LNCaP clone FGC (cell line): ENCODE results near the gene DOC2A.

Experiments
- DNase-seq: peaks from one replicate; pipeline ENCODE4 v3.0.0-alpha.2; 2011; ENCODE audit warnings: low read depth
- H3K4me3 ChIP-seq: 2 replicates; pipeline ENCODE4 v1.5.1; 2011; ENCODE audit warnings: mild to moderate bottlenecking, low read depth, low read length, control low read depth
- TF ChIP-seq, protein P1 (sequence below): IDR thresholded peaks from 2 replicates; pipeline ENCODE4 v1.5.1; 2012; ENCODE audit warnings: mild to moderate bottlenecking; ENCODE audit not compliant: control insufficient read depth, insufficient read depth; ENCODE audit errors: extremely low read depth

DOC2A gene

DNA sequence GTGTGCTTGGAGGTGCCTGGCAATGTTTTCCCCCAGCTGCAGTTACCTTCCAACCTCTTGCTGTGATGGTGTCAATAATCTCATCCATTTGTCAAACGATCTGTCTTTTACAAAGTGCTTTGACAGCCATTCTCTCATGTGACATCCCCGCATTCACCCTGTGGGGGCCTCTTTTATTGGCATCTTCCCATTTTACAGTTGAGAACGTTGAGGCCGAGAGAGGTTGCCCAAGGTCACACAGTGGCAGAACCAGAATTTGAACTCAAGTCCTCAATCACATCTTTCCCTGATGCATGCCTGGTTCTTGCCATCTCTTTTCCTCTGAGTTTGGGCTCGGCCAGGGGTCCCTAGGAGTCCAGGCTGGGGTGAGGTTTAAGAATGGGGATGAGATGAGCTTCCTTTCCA lies 35.7 kb downstream of the DOC2A start:
- H3K4me3 ChIP-seq: peak overlapping the region; percentile 97
- TF ChIP-seq, protein P1, sequence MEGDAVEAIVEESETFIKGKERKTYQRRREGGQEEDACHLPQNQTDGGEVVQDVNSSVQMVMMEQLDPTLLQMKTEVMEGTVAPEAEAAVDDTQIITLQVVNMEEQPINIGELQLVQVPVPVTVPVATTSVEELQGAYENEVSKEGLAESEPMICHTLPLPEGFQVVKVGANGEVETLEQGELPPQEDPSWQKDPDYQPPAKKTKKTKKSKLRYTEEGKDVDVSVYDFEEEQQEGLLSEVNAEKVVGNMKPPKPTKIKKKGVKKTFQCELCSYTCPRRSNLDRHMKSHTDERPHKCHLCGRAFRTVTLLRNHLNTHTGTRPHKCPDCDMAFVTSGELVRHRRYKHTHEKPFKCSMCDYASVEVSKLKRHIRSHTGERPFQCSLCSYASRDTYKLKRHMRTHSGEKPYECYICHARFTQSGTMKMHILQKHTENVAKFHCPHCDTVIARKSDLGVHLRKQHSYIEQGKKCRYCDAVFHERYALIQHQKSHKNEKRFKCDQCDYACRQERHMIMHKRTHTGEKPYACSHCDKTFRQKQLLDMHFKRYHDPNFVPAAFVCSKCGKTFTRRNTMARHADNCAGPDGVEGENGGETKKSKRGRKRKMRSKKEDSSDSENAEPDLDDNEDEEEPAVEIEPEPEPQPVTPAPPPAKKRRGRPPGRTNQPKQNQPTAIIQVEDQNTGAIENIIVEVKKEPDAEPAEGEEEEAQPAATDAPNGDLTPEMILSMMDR: no peak
- DNase-seq: no peak

DNA sequence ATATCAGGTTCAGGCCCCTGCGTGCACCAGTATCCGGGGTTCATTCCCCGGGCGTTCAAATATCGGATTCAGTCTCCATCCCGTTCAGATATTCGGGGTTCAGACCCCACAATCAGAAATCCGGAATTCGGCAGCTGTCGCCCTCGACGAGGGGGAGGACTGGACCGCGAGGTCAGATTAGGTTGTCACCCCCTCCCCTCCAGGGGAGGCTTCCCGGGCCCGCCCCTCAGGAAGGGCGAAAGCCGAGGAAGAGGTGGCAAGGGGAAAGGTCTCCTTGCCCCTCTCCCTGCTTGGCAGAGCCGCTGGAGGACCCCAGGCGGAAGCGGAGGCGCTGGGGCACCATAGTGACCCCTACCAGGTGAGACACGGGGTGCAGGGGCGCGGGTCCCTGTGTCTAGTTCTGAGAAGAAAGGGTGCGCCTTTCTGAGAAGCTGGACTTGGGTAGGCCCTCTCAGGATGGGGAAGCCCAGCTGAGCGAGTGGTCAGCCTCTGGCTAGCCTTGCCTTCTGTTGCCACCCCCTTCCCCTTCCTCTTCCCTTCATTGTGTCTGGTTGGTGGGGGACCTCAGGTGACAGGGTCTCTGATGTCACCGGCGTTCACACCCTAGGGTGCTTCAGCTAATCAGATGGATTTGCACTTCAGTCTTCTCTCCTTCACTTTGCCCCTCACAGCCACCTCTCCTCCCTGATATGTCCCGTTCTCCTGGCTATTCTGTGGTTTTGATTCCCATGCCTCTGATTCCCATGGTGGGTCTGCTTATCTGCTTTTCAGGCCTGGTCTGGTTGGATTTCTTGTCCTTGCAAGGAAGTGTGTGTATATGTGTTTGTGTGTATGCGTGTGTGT lies 36.3 kb downstream of the DOC2A start:
- TF ChIP-seq, protein P1: no peak
- DNase-seq: no peak
- peak overlapping the region; percentile 97 for H3K4me3 ChIP-seq

DNA sequence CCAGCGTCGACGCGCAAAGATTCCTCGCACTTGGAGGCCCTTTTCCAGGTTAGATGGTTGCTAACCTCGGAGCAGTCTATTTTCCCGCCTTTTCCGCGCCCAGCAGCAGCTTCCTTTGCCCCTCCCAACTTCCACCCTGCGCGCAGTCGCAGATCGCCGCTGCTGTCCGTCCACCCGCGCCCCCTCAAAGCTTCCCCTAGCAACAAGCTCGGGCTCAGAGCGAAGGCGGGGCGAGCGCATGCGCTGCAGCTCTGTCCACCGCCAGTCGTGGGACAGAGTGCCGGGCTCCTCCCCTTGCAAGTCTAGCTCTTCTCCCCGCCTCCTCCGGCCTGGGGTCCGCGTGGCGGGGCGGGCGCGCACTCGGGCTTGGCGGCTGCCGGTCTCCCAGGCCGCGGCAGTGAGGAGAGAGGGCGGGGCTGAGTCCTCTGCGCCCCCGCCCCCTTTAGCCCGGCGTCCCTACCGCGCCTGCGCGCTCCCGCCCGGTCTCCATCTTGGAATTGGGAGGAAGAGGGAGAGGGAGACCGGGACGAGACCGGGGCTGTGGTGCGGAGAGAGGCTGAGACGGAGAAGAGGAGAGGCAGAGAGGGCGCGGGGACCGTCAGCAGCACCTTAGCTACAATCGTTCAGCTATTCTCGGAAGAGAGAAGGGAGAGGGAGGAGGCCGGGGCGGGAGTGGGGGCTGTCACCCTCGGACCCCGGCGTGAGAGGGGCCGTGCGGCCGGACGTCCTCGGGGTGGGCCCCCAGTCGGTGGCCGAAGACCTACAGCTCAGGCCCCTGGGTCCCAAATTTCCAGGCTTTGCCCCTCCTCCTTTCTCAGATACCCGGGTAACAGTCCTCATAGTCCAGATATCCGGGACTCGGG lies 37.2 kb downstream of the DOC2A start, which contains the start of gene TAOK2:
Gene TAOK2, plus strand, starts transcription at position 485 of the 863 bp plus-strand sequence. CDS start 3,905 bp downstream, outside the sequence.
- peak within 1 kb of the TSS; percentile 97 for H3K4me3 ChIP-seq
- peak; percentile 94 for DNase-seq
- TF ChIP-seq, protein P1: no peak

DNA sequence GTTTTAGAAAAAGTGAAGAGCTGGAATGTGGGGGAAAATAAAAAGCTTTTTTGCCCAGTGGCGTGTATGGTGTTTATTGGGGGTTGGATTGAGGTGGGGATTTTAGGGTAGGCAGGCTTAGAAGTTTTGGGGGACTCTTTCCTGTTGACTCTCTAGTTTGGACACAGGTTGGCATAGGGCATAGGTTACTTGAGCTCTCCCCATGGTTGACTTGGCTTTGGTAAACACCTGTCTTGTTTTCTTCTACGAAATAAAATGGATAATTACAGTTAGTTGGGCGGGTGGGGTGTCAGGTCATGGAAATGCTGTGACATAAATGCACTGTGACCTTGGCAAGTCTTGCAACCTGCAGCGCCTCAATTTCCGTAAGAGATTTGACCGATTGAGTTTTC lies 37.8 kb downstream of the DOC2A start:
- TF ChIP-seq, protein P1: no peak
- no peak for DNase-seq
- H3K4me3 ChIP-seq: no peak overlapping the region

DNA sequence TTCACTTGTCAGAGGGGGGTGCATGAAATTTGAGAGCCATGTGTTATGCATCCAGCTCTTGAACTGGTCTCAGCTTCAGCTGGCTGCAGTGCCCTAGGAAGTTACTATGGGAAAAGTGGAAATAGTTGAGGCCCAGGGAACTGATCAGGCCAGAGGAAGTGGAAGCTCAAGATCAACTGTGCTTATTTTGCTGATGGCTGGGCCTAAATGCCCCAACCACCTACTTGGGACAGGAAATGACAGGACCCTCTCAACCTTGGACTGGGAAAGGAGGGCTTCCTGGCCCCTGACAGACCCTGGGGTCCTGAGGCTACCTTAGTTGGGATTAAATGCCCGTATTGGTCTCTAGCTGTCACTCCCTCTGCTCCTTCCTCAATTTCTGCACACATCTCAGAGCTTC lies 38.3 kb downstream of the DOC2A start:
- DNase-seq: no peak
- H3K4me3 ChIP-seq: no peak overlapping the region
- TF ChIP-seq, protein P1: no peak

DNA sequence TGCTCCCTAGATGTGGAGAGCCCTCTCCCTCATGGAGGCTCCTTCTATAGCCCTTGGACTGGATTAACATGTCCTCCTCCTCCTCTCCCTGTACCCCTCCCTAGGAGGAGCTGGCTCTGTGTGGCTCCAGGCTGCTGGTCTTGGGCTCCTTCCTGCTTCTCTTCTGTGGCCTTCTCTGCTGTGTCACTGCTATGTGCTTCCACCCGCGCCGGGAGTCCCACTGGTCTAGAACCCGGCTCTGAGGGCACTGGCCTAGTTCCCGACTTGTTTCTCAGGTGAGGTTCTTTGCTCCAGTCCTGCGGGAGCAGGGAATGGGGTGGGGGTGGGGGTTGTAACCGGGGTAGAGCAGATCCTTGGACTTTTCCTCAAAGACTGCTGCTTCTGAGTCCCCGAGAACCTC lies 39.5 kb downstream of the DOC2A start:
- no peak overlapping the region for H3K4me3 ChIP-seq
- TF ChIP-seq, protein P1: no peak
- DNase-seq: no peak
